DLD1 (cell line): ENCODE data around the gene AXIN2.

Experiments
- in situ Hi-C: cut with HindIII; loops from 2 replicates; pipeline ENCODE4 v1.10.0; 2017; ENCODE audit warnings: low sequenced_read_pairs

AXIN2 gene

GRCh38 chr17:65584604-65585521, 23.4 kb upstream of the AXIN2 start:
- in situ Hi-C loops = no loop called here

GRCh38 chr17:65583921-65584603, 22.6 kb upstream of the AXIN2 start:
- in situ Hi-C loops = no loop called here

DNA sequence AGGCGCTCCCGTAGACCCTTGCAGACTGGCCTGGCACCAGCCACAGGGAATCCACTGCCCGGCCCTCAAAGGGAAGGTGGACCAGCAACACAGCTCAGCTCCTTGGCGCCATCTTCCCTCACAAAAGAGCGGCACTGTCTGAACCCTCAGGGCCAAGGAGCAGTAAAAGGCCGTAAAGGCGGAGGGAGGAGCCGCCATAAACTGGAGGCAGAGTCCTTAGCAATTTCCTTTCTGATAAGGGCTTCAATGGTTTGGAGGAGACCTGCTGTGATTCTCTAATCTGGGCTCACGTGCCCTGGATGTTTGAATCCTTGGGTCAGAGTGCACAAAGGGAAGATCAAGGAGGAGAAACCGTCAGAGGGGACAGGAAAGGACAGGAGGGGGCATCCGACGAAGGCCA, 15.5 kb upstream of the AXIN2 start:
- in situ Hi-C loops = no loop called here

- in situ Hi-C loops = no loop called here
These were observed 11.8 kb upstream of the AXIN2 start for GRCh38 chr17:65573282-65573602.

DNA sequence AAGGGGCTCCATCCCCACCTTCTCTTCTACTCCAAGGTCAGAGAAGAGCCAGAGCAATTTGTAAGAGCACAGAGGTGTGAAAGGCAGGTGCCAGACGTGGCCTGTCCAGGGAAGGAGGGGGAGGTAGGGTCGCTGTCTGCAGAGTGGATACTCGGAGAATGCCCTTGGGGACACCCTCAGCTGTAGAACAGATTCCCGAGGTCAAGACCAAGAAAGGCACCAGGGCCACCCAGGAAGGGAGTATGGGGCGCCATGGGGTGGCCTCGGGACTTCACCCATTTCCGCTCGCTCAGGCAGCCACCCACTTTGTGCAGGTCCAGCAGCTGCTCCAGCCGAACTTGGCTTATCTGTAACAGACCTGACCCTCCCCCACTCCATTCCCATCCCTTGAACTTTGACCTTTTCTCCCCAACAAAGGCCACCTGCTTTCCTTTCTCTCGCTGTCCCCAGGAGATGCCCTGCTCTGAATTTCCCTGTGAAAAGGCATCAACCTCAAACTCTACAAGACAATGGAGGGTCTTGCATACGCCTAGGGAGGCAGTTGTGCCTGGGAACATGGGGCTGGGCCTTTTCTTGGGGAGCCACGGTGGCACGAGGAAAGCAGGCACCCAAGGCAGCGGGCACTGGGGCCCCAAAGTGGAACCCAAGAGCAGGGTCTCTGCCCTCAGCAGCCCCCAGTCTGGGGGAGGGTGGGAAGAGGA, 11.3 kb upstream of the AXIN2 start:
- in situ Hi-C loops = no loop called here

- in situ Hi-C loops = no loop called here
These were observed 10.7 kb upstream of the AXIN2 start for GRCh38 chr17:65572186-65572580.

GRCh38 chr17:65568918-65569317, 7.5 kb upstream of the AXIN2 start:
- in situ Hi-C loops = no loop called here

DNA sequence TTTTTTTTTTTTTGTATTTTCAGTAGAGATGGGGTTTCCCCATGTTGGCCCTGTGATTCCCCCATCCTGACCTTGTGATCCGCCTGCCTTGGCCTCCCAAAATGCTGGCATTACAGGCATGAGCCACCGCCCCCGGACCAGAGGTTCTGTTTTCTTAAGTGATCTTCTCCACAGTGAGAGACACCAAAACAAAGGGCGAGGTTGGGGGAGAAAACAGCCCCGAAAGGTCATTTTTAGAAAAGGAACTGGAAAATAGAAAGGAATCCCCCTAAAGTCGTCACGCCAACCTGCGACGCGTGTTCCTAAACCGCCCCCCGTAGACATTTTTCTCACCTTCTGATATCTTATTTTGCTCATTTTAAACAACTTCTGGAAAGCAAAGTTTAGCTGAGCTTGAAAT, 6.1 kb upstream of the AXIN2 start:
- in situ Hi-C loops = no loop called here

- in situ Hi-C loops = no loop called here
These were observed 4.1 kb upstream of the AXIN2 start for GRCh38 chr17:65565559-65565958.

- in situ Hi-C loops = no loop called here
These were observed 3.3 kb upstream of the AXIN2 start for GRCh38 chr17:65564793-65565192.

DNA sequence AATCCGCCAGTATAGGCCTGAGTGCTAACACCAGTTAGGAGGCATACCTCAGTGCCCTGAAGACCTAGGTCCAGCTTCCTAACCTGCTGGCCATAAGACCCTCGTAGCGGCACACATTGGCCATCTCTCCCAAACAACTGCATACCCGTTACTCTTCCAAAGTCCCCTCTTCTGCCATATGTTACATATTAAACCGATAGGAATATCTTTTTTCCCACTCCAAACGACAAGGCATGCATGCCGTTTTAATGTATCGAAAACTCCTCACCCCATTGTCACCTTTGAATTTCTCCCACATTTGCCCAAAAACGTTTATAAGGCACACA, 721 bp upstream of the AXIN2 start:
- in situ Hi-C loops = no loop called here

DNA sequence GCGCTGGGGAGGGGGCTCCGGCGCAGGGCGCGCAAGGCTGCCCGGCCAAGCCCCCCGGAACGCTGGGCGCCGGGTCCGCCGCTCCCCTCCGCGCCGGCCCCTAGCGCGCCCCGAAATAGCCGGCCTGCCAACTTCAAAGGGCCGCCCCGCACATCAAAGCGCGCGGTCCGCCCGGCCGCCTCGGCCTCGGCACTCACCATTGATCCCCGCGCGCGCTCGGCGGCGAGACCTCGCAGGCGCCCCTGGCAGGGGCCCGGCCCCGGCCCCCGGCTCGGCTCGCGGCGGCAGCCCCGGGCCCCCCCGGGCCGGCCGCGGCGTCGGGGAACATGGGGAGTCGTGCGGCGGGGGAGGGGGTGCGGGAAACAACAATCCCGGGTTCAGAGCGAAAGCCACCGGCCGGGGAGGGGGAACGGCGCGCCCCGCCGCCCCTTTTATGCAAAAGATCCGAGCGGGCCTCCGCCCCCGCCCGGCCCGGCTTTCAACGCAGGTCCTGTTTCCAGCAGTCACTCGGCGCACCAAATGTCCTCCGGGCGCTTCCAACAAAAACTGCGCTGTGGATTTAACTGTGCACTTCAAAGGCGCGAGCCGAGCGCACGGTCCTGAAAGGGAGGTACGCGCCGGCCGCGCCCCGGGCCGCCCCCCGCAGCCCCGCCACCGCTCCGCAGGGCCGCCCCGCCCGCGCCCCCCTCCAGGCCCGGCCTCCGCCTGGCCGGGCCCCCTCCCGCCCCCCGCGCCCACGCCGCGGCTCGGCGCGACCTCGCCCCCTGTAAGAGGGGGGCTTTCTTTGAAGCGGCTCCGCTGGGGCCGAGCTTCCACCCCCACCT, 608 bp downstream of the AXIN2 start:
- in situ Hi-C loops = no loop called here

GRCh38 chr17:65559804-65560627, 1.4 kb downstream of the AXIN2 start:
- in situ Hi-C loops = no loop called here

DNA sequence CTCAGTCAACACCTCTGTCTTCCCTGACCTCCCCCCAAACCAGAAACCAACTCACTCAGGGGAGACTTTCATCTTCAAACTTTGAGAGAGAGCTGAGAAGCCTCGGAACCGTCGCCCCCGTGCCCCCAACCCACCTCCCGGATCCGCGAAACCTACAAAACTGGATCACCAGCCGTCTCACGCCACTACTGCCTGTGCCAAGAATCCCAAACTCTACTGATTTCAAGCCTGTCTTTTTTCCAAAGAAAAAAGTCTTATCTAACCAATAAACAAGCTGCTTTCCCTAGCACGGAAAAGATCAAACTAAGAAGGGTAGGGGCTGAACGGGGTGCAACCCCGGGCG, 2.0 kb downstream of the AXIN2 start:
- in situ Hi-C loops = no loop called here

DNA sequence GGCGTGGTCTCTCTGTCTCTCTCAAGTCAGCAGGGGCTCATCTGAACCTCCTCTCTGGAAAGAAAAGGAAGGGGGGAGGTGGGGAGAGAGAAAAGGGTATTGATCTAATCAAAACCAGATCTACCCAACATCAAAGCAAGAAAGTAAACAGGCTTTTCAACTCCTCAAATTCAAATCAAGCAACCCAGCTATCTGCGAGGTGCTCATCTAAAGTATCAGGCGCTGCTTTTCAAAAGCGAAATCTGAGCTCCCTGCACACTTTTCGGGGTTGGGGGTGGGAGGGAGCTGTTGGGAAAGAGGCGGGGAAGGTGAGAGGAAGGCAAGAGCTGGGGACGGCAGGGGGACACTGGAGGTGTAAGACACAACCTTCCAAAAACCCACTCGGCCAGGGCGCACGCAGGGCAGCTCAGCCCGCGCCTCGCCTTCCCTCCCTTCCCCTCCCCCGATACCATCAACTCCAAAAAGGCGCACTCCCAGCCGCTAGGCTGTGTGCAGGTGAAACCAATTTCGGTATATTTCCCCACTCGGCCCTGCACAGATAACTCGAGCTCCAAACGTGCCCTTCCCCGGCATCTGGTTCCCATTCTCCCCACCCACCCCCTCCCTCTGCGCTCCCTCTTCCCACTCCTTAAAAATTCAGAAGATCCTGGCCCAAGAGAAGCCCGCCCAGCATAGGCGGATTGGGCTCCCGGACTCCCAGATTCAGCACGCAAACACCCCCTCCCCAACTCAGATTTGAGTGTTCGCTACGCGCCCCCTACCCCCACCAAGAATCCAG, 2.6 kb downstream of the AXIN2 start:
- in situ Hi-C loops = no loop called here

- in situ Hi-C loops = no loop called here
These were observed 3.2 kb downstream of the AXIN2 start for GRCh38 chr17:65558311-65558682.

GRCh38 chr17:65557349-65558310, 3.8 kb downstream of the AXIN2 start:
- in situ Hi-C loops = no loop called here

GRCh38 chr17:65556910-65557348, 4.5 kb downstream of the AXIN2 start:
- in situ Hi-C loops = no loop called here
